GM12878 (cell line): Measurements from ENCODE around the gene PCDHGC5. TPM values are rescaled to one million over a fixed set of nuclear protein-coding genes. Genes with fewer than 3 reads are reported as not detected.

ENCODE experiments used
- ATAC-seq: fragments of 200-7000 bp; cut with Tn5 transposase; 3 replicates; pipeline ENCODE4 v1.9.1; 2020; ENCODE audit warnings: mild to moderate bottlenecking, moderate library complexity
- BruUV-seq: library from RNA; stranded (reverse); fragments of 400-500 nt; replicated peaks from 2 replicates; lab custom pipeline; 2021; lab: Mats Ljungman, UMichigan
- CTCF ChIA-PET: fragments of 300-600 bp; sonication (Branson Sonifier 250); formaldehyde crosslinking; extraction: SDS; loops from one replicate; lab custom pipeline; 2021; ENCODE audit warnings: inconsistent platforms; lab: Yijun Ruan, JAX
- POLR2A ChIA-PET: fragments of 350-600 bp; formaldehyde crosslinking; extraction: SDS; loops from one replicate; lab custom pipeline; 2021; ENCODE audit warnings: inconsistent platforms; lab: Charles Lee
- RAD21 ChIA-PET: fragments of 300-600 bp; sonication (Branson Sonifier 250); formaldehyde crosslinking; loops from one replicate; lab custom pipeline; 2023; ENCODE audit warnings: antibody characterized with exemption; ENCODE audit not compliant: unreplicated experiment; lab: Charles Lee
- SMC1A ChIA-PET: fragments of 300-600 bp; sonication (Branson Sonifier 250); formaldehyde crosslinking; loops from one replicate; lab custom pipeline; 2023; ENCODE audit not compliant: unreplicated experiment, uncharacterized antibody; lab: Charles Lee
- DNase-seq: peaks from one replicate; pipeline ENCODE4 v3.0.0-alpha.2; 2011; ENCODE audit warnings: low read depth, low spot score
- FAIRE-seq: peaks from 3 replicates; lab custom pipeline; 2011; peaks lifted over from hg19 to GRCh38; lab: Jason Lieb, UNC
- H2AFZ ChIP-seq: 2 replicates; pipeline ENCODE4 v1.6.0; 2011; ENCODE audit warnings: low read depth, low read length, control low read depth; ENCODE audit not compliant: control insufficient read depth
- H3K27ac ChIP-seq: 2 replicates; pipeline ENCODE4 v1.5.1; 2011; ENCODE audit warnings: control low read depth; ENCODE audit not compliant: control insufficient read depth, insufficient read depth
- H3K27me3 ChIP-seq, 2 experiments: replicated peaks in 1 of 2; 2 replicates each; pipeline versions ENCODE4 v1.6.0 to v1.6.1; 2011; ENCODE audit warnings: low read length in 1 of 2; ENCODE audit not compliant: control insufficient read depth in 2 of 2, insufficient read depth in 2 of 2
- H3K36me3 ChIP-seq, 2 experiments: 2 replicates each; pipeline ENCODE4 v1.5.1; 2011; ENCODE audit warnings: low read length in 1 of 2; ENCODE audit not compliant: control insufficient read depth in 2 of 2, insufficient read depth in 2 of 2
- H3K4me1 ChIP-seq: 2 replicates; pipeline ENCODE4 v1.6.1; 2011; ENCODE audit warnings: mild to moderate bottlenecking, low read length, moderate library complexity, mixed read lengths; ENCODE audit not compliant: control insufficient read depth, insufficient read depth
- H3K4me2 ChIP-seq: 2 replicates; pipeline ENCODE4 v1.6.0; 2011; ENCODE audit warnings: control low read depth; ENCODE audit not compliant: control insufficient read depth, insufficient read depth
- H3K4me3 ChIP-seq: fragments of 200-600 bp; sonication (generic); 2 replicates; pipeline ENCODE4 v1.5.1; 2016
- H3K79me2 ChIP-seq: 2 replicates; pipeline ENCODE4 v1.6.0; 2011; ENCODE audit warnings: low read length; ENCODE audit not compliant: control insufficient read depth, insufficient read depth
- H3K9ac ChIP-seq: 2 replicates; pipeline ENCODE4 v1.8.0; 2011; ENCODE audit warnings: low read length, control low read depth, mixed read lengths; ENCODE audit not compliant: control insufficient read depth, insufficient read depth
- H3K9me3 ChIP-seq: replicated peaks from 3 replicates; pipeline ENCODE4 v1.5.1; 2011; ENCODE audit warnings: mild to moderate bottlenecking, low read length; ENCODE audit not compliant: control insufficient read depth, insufficient read depth
- H4K20me1 ChIP-seq: 2 replicates; pipeline ENCODE4 v1.6.0; 2011; ENCODE audit not compliant: control insufficient read depth, insufficient read depth
- CBFB ChIP-seq: IDR thresholded peaks from 2 replicates; pipeline ENCODE4 v1.6.1; 2016; ENCODE audit warnings: antibody characterized with exemption, low read depth
- CEBPB ChIP-seq, 2 experiments: fragments of 150-350 bp in 1 of 2; IDR thresholded peaks; 2 replicates each; pipeline ENCODE4 v1.6.1; 2012 to 2014; ENCODE audit warnings: low read depth in 2 of 2, low read length in 2 of 2, borderline replicate concordance in 1 of 2, inconsistent platforms in 1 of 2
- EGR1 ChIP-seq, 2 experiments: IDR thresholded peaks; 1 replicate in 1 of 2; 2 replicates in 1 of 2; pipeline ENCODE4 v1.6.1; 2011 to 2012; ENCODE audit warnings: low read depth in 2 of 2, low read length in 2 of 2, borderline replicate concordance in 1 of 2, mild to moderate bottlenecking in 1 of 2, moderate library complexity in 1 of 2
- EZH2 ChIP-seq: IDR thresholded peaks from 2 replicates; pipeline ENCODE4 v1.6.1; 2012; ENCODE audit warnings: low read depth, mild to moderate bottlenecking, control low read depth, inconsistent platforms, low read length, borderline replicate concordance; ENCODE audit not compliant: control insufficient read depth
- NFIC ChIP-seq: IDR thresholded peaks from 2 replicates; pipeline ENCODE4 v1.6.1; 2012; ENCODE audit warnings: low read depth, mild to moderate bottlenecking, inconsistent platforms, low read length, moderate library complexity
- NFXL1 ChIP-seq: fragments of 450-650 bp; IDR thresholded peaks from 2 replicates; pipeline ENCODE4 v1.6.1; 2017; ENCODE audit warnings: antibody characterized with exemption, mild to moderate bottlenecking, borderline replicate concordance
- NR2C1 ChIP-seq: fragments of 450-650 bp; IDR thresholded peaks from 2 replicates; pipeline ENCODE4 v1.6.1; 2017; ENCODE audit warnings: antibody characterized with exemption, mild to moderate bottlenecking, moderate library complexity
- SMC3 ChIP-seq: IDR thresholded peaks from 2 replicates; pipeline ENCODE4 v1.6.1; 2011; ENCODE audit warnings: low read length, improper control_type of control experiment, borderline replicate concordance
- STAT1 ChIP-seq: fragments of 450-650 bp; conservative IDR thresholded peaks from 2 replicates; pipeline ENCODE4 v1.6.1; 2014; ENCODE audit warnings: antibody characterized with exemption, mild to moderate bottlenecking
- WGBS: methylation state at CpG from one replicate; pipeline ENCODE4 v1.1.6; 2016; ENCODE audit warnings: low lambda C conversion rate; ENCODE audit not compliant: insufficient replicate concordance, insufficient coverage; ENCODE audit errors: missing lambda C conversion rate; 5-methylcytosine and 5-hydroxymethylcytosine counted together
- in situ Hi-C: fragments of 300-500 bp; cut with MboI; formaldehyde crosslinking; loops from 9 replicates; pipeline ENCODE4 v1.14.3; 2018; ENCODE audit warnings: mixed read lengths
- intact Hi-C: fragments of 100-400 bp; cut with micrococcal nuclease; formaldehyde crosslinking; loops from one replicate; pipeline ENCODE4 v1.14.2; 2022; ENCODE audit not compliant: unreplicated experiment
- polyA plus RNA-seq, 11 experiments: library from polyadenylated mRNA; depleted of rRNA in 4 of 11; unstranded in 6 of 11; stranded (reverse) in 5 of 11; fragments of >200 nt; fragmentation: Nextera tagmentation in 4 of 11; fragmentation: Illumina TruSeq in 1 of 11; extraction: Ambion mirVana in 4 of 11; extraction: Trizol in 1 of 11; gene quantifications; 1 replicate in 1 of 11; 2 replicates in 10 of 11; pipeline versions ENCODE4 v1.2.1 to v1.2.3, GENCODE V29; 2011 to 2016; ENCODE audit warnings: inconsistent platforms in 2 of 11, missing spikeins in 2 of 11, low read depth in 1 of 11
- total RNA-seq, 4 experiments: library from RNA; depleted of rRNA in 3 of 4; stranded (reverse); fragments of >200 nt in 3 of 4; fragmentation: Illumina TruSeq in 1 of 4; extraction: Trizol in 1 of 4; gene quantifications; 2 replicates each; pipeline versions ENCODE4 v1.2.1 to v1.2.3, GENCODE V29; 2013 to 2021
- TF ChIP-seq, protein P1 (sequence below): IDR thresholded peaks from 2 replicates; pipeline ENCODE4 v1.6.1; 2011; ENCODE audit warnings: mild to moderate bottlenecking, low read depth, low read length, moderate library complexity; ENCODE audit not compliant: insufficient replicate concordance
- TF ChIP-seq, protein P2 (sequence below): fragments of 450-650 bp; IDR thresholded peaks from 2 replicates; pipeline ENCODE4 v1.6.1; 2017; ENCODE audit warnings: low read depth, mild to moderate bottlenecking, moderate library complexity
- TF ChIP-seq, protein P3 (sequence below): fragments of 450-650 bp; IDR thresholded peaks from 2 replicates; pipeline ENCODE4 v1.6.1; 2017; ENCODE audit warnings: borderline replicate concordance

Gene PCDHGC5
- total and polyA plus RNA-seq, 10 of the 15 experiments (the other 5 are each of a cell fraction or from before 2014, with no cell fraction given) = 0.05 to 0.87 (median 0.18) TPM; not detected in 2

GRCh38 chr5:141495453-141495811 lies 6.6 kb downstream of the PCDHGC5 start:
- H3K4me2 ChIP-seq = no peak overlapping the region
- ATAC-seq = no peak
- no peaks in the 10 kb centered on the region for H3K36me3 ChIP-seq
- no peak for TF ChIP-seq CBFB
- TF ChIP-seq NFIC = no peak
- TF ChIP-seq, protein P1, sequence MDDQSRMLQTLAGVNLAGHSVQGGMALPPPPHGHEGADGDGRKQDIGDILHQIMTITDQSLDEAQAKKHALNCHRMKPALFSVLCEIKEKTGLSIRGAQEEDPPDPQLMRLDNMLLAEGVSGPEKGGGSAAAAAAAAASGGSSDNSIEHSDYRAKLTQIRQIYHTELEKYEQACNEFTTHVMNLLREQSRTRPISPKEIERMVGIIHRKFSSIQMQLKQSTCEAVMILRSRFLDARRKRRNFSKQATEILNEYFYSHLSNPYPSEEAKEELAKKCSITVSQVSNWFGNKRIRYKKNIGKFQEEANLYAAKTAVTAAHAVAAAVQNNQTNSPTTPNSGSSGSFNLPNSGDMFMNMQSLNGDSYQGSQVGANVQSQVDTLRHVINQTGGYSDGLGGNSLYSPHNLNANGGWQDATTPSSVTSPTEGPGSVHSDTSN = no peak
- TF ChIP-seq EZH2 = no peak
- TF ChIP-seq SMC3 = no peak
- intact Hi-C loops = no loop called here
- WGBS = 95% methylated on average over 8 of the region's 8 CpGs
- H3K4me3 ChIP-seq = no peak overlapping the region
- no peaks in the 10 kb centered on the region; a peak in 1 of 4 replicates for H3K27me3 ChIP-seq
- H3K9ac ChIP-seq = no peak overlapping the region
- ChIA-PET SMC1A (no interaction called here), POLR2A (interaction anchor here (0.6 kb wide), 1 partner anchor 13 kb away, joined by 3 read pairs; no protein-coding TSS in a partner anchor), CTCF (no interaction called here), RAD21 (no interaction called here)
- DNase-seq = no peak
- BruUV-seq = no TSS peak
- in situ Hi-C loops = no loop called here
- FAIRE-seq = no peak
- no peak overlapping the region for H3K27ac ChIP-seq
- H2AFZ ChIP-seq = no peak overlapping the region; the same call in 1 of the 2 replicates
- H4K20me1 ChIP-seq = no peaks in the 10 kb centered on the region
- no peaks in the 10 kb centered on the region; the same call in 2 of the 3 replicates for H3K9me3 ChIP-seq
- peaks cover 24% of the 10 kb centered on the region for H3K4me1 ChIP-seq
- no peaks in the 10 kb centered on the region for H3K79me2 ChIP-seq

GRCh38 chr5:141496038-141496437 lies 7.2 kb downstream of the PCDHGC5 start:
- no peak for FAIRE-seq
- H3K4me2 ChIP-seq = no peak overlapping the region
- H3K9ac ChIP-seq = no peak overlapping the region
- H4K20me1 ChIP-seq = no peaks in the 10 kb centered on the region
- in situ Hi-C loops (no loop called here), intact Hi-C loops (no loop called here)
- no TSS peak for BruUV-seq
- H3K27me3 ChIP-seq = no peaks in the 10 kb centered on the region; a peak in 1 of 4 replicates
- CTCF ChIA-PET = interaction anchor here (0.8 kb wide), 1 partner anchor 145 kb away, joined by 3 read pairs; no protein-coding TSS in a partner anchor
- WGBS = 82% methylated on average over 4 of the region's 4 CpGs
- no peak overlapping the region for H3K27ac ChIP-seq
- POLR2A ChIA-PET = no interaction called here
- no peak overlapping the region for H2AFZ ChIP-seq
- H3K4me3 ChIP-seq = no peak overlapping the region
- RAD21 ChIA-PET = no interaction called here
- no peak for ATAC-seq
- H3K36me3 ChIP-seq = no peaks in the 10 kb centered on the region
- no peak for DNase-seq
- peaks cover 22% of the 10 kb centered on the region for H3K4me1 ChIP-seq
- no peaks in the 10 kb centered on the region for H3K9me3 ChIP-seq
- SMC1A ChIA-PET = interaction anchor here (0.6 kb wide), 1 partner anchor 318 kb away, joined by 3 read pairs; no protein-coding TSS in a partner anchor
- H3K79me2 ChIP-seq = no peaks in the 10 kb centered on the region
- no peak for TF ChIP-seq EGR1 (IDR thresholded peaks at IDR 0.05; ENCODE audit: borderline replicate concordance in 1 of 2, low read depth in 2 of 2, low read length in 2 of 2)
- TF ChIP-seq, protein P2, sequence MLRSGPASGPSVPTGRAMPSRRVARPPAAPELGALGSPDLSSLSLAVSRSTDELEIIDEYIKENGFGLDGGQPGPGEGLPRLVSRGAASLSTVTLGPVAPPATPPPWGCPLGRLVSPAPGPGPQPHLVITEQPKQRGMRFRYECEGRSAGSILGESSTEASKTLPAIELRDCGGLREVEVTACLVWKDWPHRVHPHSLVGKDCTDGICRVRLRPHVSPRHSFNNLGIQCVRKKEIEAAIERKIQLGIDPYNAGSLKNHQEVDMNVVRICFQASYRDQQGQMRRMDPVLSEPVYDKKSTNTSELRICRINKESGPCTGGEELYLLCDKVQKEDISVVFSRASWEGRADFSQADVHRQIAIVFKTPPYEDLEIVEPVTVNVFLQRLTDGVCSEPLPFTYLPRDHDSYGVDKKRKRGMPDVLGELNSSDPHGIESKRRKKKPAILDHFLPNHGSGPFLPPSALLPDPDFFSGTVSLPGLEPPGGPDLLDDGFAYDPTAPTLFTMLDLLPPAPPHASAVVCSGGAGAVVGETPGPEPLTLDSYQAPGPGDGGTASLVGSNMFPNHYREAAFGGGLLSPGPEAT = no peak
- TF ChIP-seq CEBPB (IDR thresholded peaks at IDR 0.05; ENCODE audit: borderline replicate concordance in 1 of 2, low read depth in 2 of 2, low read length in 2 of 2) = no peak
- TF ChIP-seq NFXL1 = no peak
- TF ChIP-seq, protein P3, sequence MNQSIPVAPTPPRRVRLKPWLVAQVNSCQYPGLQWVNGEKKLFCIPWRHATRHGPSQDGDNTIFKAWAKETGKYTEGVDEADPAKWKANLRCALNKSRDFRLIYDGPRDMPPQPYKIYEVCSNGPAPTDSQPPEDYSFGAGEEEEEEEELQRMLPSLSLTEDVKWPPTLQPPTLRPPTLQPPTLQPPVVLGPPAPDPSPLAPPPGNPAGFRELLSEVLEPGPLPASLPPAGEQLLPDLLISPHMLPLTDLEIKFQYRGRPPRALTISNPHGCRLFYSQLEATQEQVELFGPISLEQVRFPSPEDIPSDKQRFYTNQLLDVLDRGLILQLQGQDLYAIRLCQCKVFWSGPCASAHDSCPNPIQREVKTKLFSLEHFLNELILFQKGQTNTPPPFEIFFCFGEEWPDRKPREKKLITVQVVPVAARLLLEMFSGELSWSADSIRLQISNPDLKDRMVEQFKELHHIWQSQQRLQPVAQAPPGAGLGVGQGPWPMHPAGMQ = no peak
- TF ChIP-seq STAT1 = no peak
- TF ChIP-seq NR2C1 = no peak
